Keratinocyte (primary cell): ENCODE results near the gene PARD3B.

ENCODE experiments used
- CTCF ChIP-seq, 3 experiments: IDR thresholded peaks in 1 of 3; conservative IDR thresholded peaks in 1 of 3; optimal IDR thresholded peaks in 1 of 3; 2 replicates in 2 of 3; 3 replicates in 1 of 3; pipeline versions ENCODE3 to v1.5.1; 2011; ENCODE audit warnings: low read length in 3 of 3, mild to moderate bottlenecking in 3 of 3, moderate library complexity in 2 of 3, control low read depth in 1 of 3, inconsistent platforms in 1 of 3; ENCODE audit not compliant: insufficient read depth in 2 of 3; ENCODE audit errors: extremely low read depth in 1 of 3
- EZH2 ChIP-seq: IDR thresholded peaks from one replicate; pipeline ENCODE4 v1.6.1; 2012; ENCODE audit warnings: inconsistent platforms, mild to moderate bottlenecking, low read length, moderate library complexity

- TF ChIP-seq CTCF (optimal IDR thresholded peaks at IDR 0.05 in 1 of 3, IDR thresholded peaks at IDR 0.05 in 1 of 3, conservative IDR thresholded peaks at IDR 0.05 in 1 of 3; ENCODE audit: extremely low read depth in 1 of 3, insufficient read depth in 2 of 3, low read length in 3 of 3) = no peak
- TF ChIP-seq EZH2 = no peak
Measured at GRCh38 chr2:204781941-204782340, 236.7 kb downstream of the PARD3B start.
